CD4-positive, CD25-positive, alpha-beta regulatory T cell (primary cell): Measurements from ENCODE around the gene TMPRSS6. TPM values are rescaled to one million over a fixed set of nuclear protein-coding genes. Genes with fewer than 3 reads are reported as not detected.

Experiments
- ATAC-seq, 2 donors: fragments of 150-1000 bp; cut with Tn5 transposase; one replicate each; pipeline ENCODE4 v1.10.0; 2021; ENCODE audit warnings: low read depth in 2 of 2, moderate number of reproducible peaks in 2 of 2, moderate library complexity in 1 of 2
- DNase-seq, 3 donors: peaks; one replicate each; pipeline versions ENCODE4 v3.0.0 to v3.0.0-alpha.2; 2012 to 2022; ENCODE audit warnings: mixed read lengths in 1 of 3
- H3K27ac ChIP-seq: one replicate; pipeline ENCODE4 v1.7.0; 2013; ENCODE audit warnings: mild to moderate bottlenecking, low read length; ENCODE audit not compliant: insufficient read depth, poor library complexity, severe bottlenecking
- H3K27me3 ChIP-seq: one replicate; pipeline ENCODE4 v1.7.0; 2013; ENCODE audit warnings: low read length; ENCODE audit not compliant: control insufficient read depth, insufficient read depth
- H3K36me3 ChIP-seq: one replicate; pipeline ENCODE4 v1.7.0; 2013; ENCODE audit warnings: mild to moderate bottlenecking, low read length, moderate library complexity; ENCODE audit not compliant: control insufficient read depth, insufficient read depth
- H3K4me1 ChIP-seq: 2 replicates; pipeline ENCODE4 v1.7.0; 2013; ENCODE audit warnings: mild to moderate bottlenecking, low read length; ENCODE audit not compliant: insufficient read depth, control insufficient read depth, poor library complexity, severe bottlenecking
- H3K4me3 ChIP-seq: one replicate; pipeline ENCODE4 v1.7.0; 2013; ENCODE audit warnings: low read depth, mild to moderate bottlenecking, low read length, moderate library complexity
- H3K9me3 ChIP-seq, 2 experiments: 1 replicate in 1 of 2; 2 replicates in 1 of 2; pipeline ENCODE4 v1.7.0; 2013; ENCODE audit warnings: low read length in 2 of 2, mild to moderate bottlenecking in 1 of 2, moderate library complexity in 1 of 2; ENCODE audit not compliant: control insufficient read depth in 2 of 2
- H3K27ac Mint-ChIP-seq, 3 donors: one replicate each; pipeline ENCODE4 v1.8.0; 2020 to 2022; ENCODE audit warnings: mild to moderate bottlenecking in 3 of 3, mixed read lengths in 3 of 3, moderate library complexity in 2 of 3
- H3K27me3 Mint-ChIP-seq: one replicate; pipeline ENCODE4 v1.8.0; 2022; ENCODE audit warnings: mild to moderate bottlenecking, mixed read lengths
- H3K36me3 Mint-ChIP-seq: one replicate; pipeline ENCODE4 v1.8.0; 2020; ENCODE audit warnings: mixed read lengths
- H3K4me1 Mint-ChIP-seq, 4 donors: one replicate each; pipeline ENCODE4 v1.8.0; 2020 to 2022; ENCODE audit warnings: mixed read lengths in 4 of 4, mild to moderate bottlenecking in 1 of 4
- H3K4me3 Mint-ChIP-seq, 4 donors: one replicate each; pipeline ENCODE4 v1.8.0; 2020 to 2022; ENCODE audit warnings: mild to moderate bottlenecking in 4 of 4, mixed read lengths in 4 of 4, moderate library complexity in 3 of 4
- H3K9me3 Mint-ChIP-seq, 7 donors: one replicate each; pipeline ENCODE4 v1.8.0; 2020 to 2022; ENCODE audit warnings: mixed read lengths in 7 of 7, mild to moderate bottlenecking in 3 of 7, moderate library complexity in 2 of 7
- polyA plus RNA-seq, 4 donors: library from polyadenylated mRNA; unstranded; fragments of 300-500 nt; fragmentation: Illumina TruSeq; gene quantifications; one replicate each; pipeline ENCODE4 v1.2.3, GENCODE V29; 2021
- total RNA-seq: library from RNA; stranded (reverse); gene quantifications from one replicate; pipeline ENCODE4 v1.2.3, GENCODE V29; 2022

Gene TMPRSS6
- total and polyA plus RNA-seq, 5 donors from 2014 or later: 0.10 to 1.5 (median 0.17) TPM

- peak; percentile 63 to 69 for ATAC-seq
- peak within 1 kb of the TSS; percentile 47 to 76 (median 73) for H3K27ac Mint-ChIP-seq
- H3K4me1 Mint-ChIP-seq: peaks cover 0 to 22% (median 14%) of the 10 kb centered on the region in 4 donors
- H3K4me3 Mint-ChIP-seq: peak within 1 kb of the TSS; percentile 87 to 94 (median 91)
- no peaks in the 10 kb centered on the region for H3K36me3 Mint-ChIP-seq
- DNase-seq: peak; percentile 19 to 59 (median 34)
- H3K9me3 Mint-ChIP-seq: no peaks in the 10 kb centered on the region
- no peaks in the 10 kb centered on the region for H3K27me3 Mint-ChIP-seq
- no peaks in the 10 kb centered on the region for H3K9me3 ChIP-seq
- peak within 1 kb of the TSS; percentile 77 for H3K4me3 ChIP-seq
- H3K27ac ChIP-seq: no peak within 1 kb of the TSS
- no peaks in the 10 kb centered on the region for H3K27me3 ChIP-seq
- no peaks in the 10 kb centered on the region for H3K36me3 ChIP-seq
- H3K4me1 ChIP-seq: peaks cover 21% of the 10 kb centered on the region
Observed at GRCh38 chr22:37019309-37020191, 90.0 kb downstream of the TMPRSS6 start, which contains the start of the genes MPST and TST. Gene MPST, plus strand, starts transcription at chr22:37019742. Its CDS starts 95 bp downstream, at chr22:37019837. Gene TST, minus strand, starts transcription at chr22:37019447. Its CDS starts 715 bp downstream, at chr22:37018732.

GRCh38 chr22:37018815-37019308, 90.7 kb downstream of the TMPRSS6 start:
- Histone ChIP-seq H3K9me3 (no peaks in the 10 kb centered on the region), H3K4me3 (no peak overlapping the region), H3K27ac (no peak overlapping the region), H3K36me3 (no peaks in the 10 kb centered on the region), H3K4me1 (peaks cover 21% of the 10 kb centered on the region), H3K27me3 (no peaks in the 10 kb centered on the region)
- ATAC-seq (peak in 1 of 2 donors; percentile 7), DNase-seq (peak in 1 of 3 donors; percentile 6)
- no peaks in the 10 kb centered on the region for H3K9me3 Mint-ChIP-seq
- H3K27ac Mint-ChIP-seq: no peak overlapping the region
- H3K4me3 Mint-ChIP-seq: peak overlapping the region; percentile 66 to 94 (median 75)
- no peaks in the 10 kb centered on the region for H3K27me3 Mint-ChIP-seq
- no peaks in the 10 kb centered on the region for H3K36me3 Mint-ChIP-seq
- H3K4me1 Mint-ChIP-seq: peaks cover 0 to 22% (median 14%) of the 10 kb centered on the region in 4 donors

GRCh38 chr22:37018086-37018814, 91.3 kb downstream of the TMPRSS6 start:
- H3K4me3 ChIP-seq: no peak overlapping the region
- H3K9me3 ChIP-seq: no peaks in the 10 kb centered on the region
- no peaks in the 10 kb centered on the region for H3K9me3 Mint-ChIP-seq
- H3K4me1 Mint-ChIP-seq: peaks cover 0 to 22% (median 14%) of the 10 kb centered on the region in 4 donors
- H3K4me3 Mint-ChIP-seq: peak overlapping the region; percentile 66 to 94 (median 75)
- DNase-seq (no peak), ATAC-seq (no peak)
- H3K4me1 ChIP-seq: peaks cover 21% of the 10 kb centered on the region
- H3K36me3 ChIP-seq: no peaks in the 10 kb centered on the region
- no peaks in the 10 kb centered on the region for H3K27me3 ChIP-seq
- H3K27ac ChIP-seq: no peak overlapping the region
- H3K27me3 Mint-ChIP-seq: no peaks in the 10 kb centered on the region
- peak overlapping the region in 1 of 3 donors; percentile 42 for H3K27ac Mint-ChIP-seq
- H3K36me3 Mint-ChIP-seq: no peaks in the 10 kb centered on the region

GRCh38 chr22:37017356-37017755, 92.2 kb downstream of the TMPRSS6 start:
- H3K4me3 ChIP-seq: no peak overlapping the region
- Mint-ChIP-seq H3K27ac (no peak overlapping the region), H3K4me1 (peaks cover 0 to 22% (median 14%) of the 10 kb centered on the region in 4 donors), H3K9me3 (no peaks in the 10 kb centered on the region), H3K4me3 (peak overlapping the region; percentile 58 to 80 (median 66)), H3K36me3 (no peaks in the 10 kb centered on the region), H3K27me3 (no peaks in the 10 kb centered on the region)
- no peak for ATAC-seq
- no peaks in the 10 kb centered on the region for H3K27me3 ChIP-seq
- DNase-seq: no peak
- no peaks in the 10 kb centered on the region for H3K36me3 ChIP-seq
- peaks cover 21% of the 10 kb centered on the region for H3K4me1 ChIP-seq
- no peaks in the 10 kb centered on the region for H3K9me3 ChIP-seq
- no peak overlapping the region for H3K27ac ChIP-seq

GRCh38 chr22:37016134-37016910, 93.2 kb downstream of the TMPRSS6 start:
- no peak overlapping the region for H3K4me3 ChIP-seq
- H3K36me3 ChIP-seq: no peaks in the 10 kb centered on the region
- peak overlapping the region; percentile 16 to 80 (median 54) for H3K4me3 Mint-ChIP-seq
- no peaks in the 10 kb centered on the region for H3K27me3 ChIP-seq
- no peak overlapping the region for H3K27ac Mint-ChIP-seq
- H3K9me3 ChIP-seq: no peaks in the 10 kb centered on the region
- DNase-seq (no peak), ATAC-seq (no peak)
- H3K4me1 Mint-ChIP-seq: peaks cover 0 to 15% (median 8%) of the 10 kb centered on the region in 4 donors
- no peak overlapping the region for H3K27ac ChIP-seq
- H3K27me3 Mint-ChIP-seq: no peaks in the 10 kb centered on the region
- H3K9me3 Mint-ChIP-seq: no peaks in the 10 kb centered on the region
- H3K36me3 Mint-ChIP-seq: no peaks in the 10 kb centered on the region
- H3K4me1 ChIP-seq: peaks cover 21% of the 10 kb centered on the region

- DNase-seq (no peak), ATAC-seq (no peak)
- Histone ChIP-seq H3K4me1 (peaks cover 16% of the 10 kb centered on the region), H3K36me3 (no peaks in the 10 kb centered on the region), H3K27ac (no peak overlapping the region), H3K9me3 (no peaks in the 10 kb centered on the region), H3K4me3 (no peak overlapping the region), H3K27me3 (no peaks in the 10 kb centered on the region)
- Mint-ChIP-seq H3K27me3 (no peaks in the 10 kb centered on the region), H3K27ac (no peak overlapping the region), H3K4me3 (no peak overlapping the region), H3K36me3 (no peaks in the 10 kb centered on the region), H3K9me3 (no peaks in the 10 kb centered on the region), H3K4me1 (peaks cover 0 to 15% (median 7%) of the 10 kb centered on the region in 4 donors)
Observed at GRCh38 chr22:37015587-37015878, 94.0 kb downstream of the TMPRSS6 start.
